ENCODE data around the gene LTBP2.

LTBP2 gene

DNA sequence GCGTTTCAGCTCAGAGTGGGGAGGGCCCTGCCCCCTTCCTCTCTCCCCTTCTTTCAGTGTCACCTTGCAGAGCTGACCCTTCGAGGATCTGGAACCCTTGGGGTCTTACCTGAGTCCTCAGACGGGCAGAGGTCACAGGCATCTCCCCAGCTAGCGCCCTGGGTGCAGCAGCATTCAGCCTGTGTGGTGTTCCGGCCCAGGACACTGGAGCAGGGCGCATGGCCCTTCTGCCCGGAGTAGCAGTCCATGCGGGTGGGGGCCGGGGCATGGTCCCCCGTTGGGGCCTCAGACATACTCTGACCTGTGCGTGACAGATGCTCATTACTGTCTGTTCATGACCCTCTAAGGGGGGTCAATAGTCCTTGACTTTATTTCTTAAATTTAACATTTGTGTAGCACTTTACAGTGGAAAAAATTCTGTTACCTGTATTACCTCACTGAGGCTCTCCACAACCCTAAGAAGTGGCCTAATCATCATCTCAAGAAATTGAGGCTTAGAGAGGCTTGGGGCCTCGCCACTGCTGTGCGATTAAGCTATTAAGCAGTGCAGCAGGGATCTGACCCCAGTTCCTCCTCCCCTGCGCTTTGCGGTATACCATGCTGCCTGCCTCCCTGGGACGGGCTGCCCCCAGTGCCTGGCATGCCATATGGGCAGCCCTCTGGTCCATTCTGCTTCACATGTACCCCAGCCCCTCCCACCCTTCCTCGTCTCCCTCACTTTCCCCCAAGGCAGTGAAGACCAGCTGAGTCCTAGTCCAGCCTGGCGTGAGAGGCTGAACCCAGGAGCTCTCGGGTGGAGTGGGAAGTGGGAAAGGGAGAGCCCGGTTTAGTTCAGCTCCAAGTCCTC lies 106.9 kb downstream of the LTBP2 start:
- no peak overlapping the region for H3K4me3 ChIP-seq

DNA sequence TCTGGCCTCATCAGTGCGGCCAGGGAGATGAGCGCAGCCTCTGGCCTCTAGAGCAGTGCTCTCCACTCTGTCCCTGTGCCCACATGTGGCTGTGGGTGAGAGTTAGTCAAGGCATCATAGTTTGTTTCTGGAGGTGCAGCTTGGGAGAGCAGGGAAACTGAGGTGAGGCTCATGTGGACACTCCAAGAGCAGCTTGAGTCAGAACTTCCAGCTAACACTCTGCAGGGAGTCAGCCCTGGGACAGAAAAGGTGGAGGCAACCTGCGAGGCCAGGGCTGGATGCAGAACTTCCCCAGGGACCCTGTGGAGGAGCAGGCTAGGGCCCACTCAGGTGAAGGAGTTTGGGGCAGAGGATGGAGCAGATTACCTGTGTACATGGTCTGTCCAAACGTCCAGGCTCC lies 107.6 kb downstream of the LTBP2 start:
- Histone ChIP-seq H3K27ac (no peak overlapping the region), H3K4me3 (no peak overlapping the region)

More for the DNA sequence above, 106.9 kb downstream of the LTBP2 start:
- H3K27ac ChIP-seq = no peak overlapping the region

DNA sequence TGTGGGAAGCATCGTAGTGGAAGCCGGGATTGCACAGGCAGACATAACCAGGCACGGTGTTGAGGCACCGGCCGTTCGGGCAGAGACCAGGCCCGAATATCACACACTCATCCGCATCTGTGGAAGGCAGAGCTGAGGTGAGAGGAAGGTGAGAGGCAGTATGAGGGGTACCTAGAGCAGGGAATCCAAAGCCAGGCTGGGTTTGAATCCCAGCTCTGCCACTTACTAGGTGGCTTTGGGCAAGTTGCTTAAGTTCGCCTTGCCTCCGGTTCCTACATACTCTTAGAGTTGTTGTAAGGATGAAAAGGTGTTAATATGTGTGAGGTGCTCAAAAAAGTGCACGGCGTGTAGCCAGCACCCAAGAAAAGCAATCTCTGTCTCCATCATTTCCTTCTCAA lies 108.1 kb downstream of the LTBP2 start:
- H3K27ac ChIP-seq = no peak overlapping the region

DNA sequence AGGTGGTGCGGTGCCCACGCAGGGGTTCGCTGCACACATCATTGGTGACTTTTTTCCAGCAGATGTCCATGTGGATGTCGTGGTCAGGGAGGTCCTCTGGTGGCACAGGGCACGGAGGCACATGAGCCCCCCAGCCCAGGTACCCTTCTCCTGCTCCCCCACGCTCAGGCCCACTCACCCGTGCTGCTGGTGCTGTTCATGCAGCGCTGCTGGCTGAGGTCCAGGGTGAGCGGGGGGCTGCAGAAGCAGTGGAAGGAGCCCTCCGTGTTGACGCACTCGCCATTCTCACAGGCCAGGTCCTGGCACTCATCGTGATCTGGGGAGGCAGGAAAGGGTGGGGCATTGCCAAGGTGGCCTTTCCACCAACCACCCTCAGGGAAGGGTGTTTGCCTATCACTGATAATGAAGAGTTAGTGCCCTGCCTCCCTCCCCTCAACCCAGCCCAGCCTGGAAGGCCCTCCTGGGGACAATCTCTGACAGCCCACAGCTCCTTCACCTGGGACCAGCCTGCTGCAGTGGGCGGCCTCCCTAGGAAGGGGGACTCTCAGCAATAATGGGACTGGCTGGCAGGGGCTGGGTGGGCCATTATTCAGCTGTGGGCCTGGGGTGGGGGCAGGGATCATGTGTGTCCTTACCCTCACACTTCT lies 108.6 kb downstream of the LTBP2 start:
- Histone ChIP-seq H3K4me3 (no peak overlapping the region), H3K27ac (no peak overlapping the region)

More for the DNA sequence above, 108.1 kb downstream of the LTBP2 start:
- H3K4me3 ChIP-seq = no peak overlapping the region

DNA sequence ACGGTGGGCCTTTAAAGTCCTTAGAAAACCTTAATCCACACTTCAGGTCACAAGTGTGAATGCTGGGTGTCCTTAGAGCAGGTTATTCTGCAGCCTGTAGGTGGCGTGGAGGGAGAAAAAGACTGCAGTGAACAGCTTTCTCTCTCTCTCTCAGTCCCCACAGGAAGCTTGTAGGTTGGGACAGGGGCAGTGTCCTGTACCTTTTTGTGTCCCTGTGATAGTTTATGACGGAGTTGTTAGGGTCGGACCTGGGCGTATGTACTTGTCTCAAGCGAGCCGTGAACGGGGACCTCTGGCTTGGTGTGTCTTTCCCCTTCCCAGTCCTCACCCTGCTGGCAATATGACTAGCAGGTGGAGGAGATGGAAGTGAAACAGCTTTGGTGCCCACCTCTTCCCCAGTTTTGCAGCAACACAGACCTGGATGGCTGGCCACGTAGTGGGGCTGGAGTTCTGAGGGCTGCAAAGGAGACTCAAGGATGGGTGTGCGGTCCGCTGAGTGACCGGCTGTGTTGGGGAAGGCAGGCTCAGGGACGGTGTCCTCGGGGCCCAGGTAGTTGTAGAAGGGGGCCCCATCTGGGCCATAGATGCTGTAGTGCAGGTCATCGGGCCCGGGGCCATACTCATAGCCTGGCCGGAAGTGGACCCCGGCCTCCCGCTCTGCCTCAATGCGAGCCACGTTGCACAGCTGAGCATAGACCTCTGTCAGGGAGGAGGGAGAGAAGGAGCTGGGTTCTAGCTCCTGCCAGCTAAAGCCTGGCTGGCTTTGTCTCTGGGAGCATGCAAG lies 109.6 kb downstream of the LTBP2 start:
- Histone ChIP-seq H3K27ac (no peak overlapping the region), H3K4me3 (no peak overlapping the region)

DNA sequence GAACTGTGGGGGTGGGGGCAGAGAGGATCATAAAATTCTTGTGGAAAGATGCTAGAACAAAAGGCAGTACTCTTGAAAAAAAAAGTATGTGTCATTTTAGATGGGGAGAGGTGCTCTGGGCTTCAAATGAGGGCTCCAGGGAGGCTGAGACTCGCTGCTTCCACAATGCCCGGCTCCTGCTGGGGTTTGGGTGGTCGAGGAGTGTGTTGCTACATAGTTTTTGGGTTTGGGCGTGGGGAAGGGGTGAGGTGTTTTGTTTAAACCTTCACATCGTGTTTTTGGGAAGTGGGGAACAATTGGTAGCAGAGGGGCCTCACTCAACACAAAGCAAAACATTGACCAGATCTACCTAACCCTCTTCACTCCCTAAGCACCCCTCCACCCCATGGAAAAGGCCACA lies 110.3 kb downstream of the LTBP2 start:
- no peak overlapping the region for H3K27ac ChIP-seq

DNA sequence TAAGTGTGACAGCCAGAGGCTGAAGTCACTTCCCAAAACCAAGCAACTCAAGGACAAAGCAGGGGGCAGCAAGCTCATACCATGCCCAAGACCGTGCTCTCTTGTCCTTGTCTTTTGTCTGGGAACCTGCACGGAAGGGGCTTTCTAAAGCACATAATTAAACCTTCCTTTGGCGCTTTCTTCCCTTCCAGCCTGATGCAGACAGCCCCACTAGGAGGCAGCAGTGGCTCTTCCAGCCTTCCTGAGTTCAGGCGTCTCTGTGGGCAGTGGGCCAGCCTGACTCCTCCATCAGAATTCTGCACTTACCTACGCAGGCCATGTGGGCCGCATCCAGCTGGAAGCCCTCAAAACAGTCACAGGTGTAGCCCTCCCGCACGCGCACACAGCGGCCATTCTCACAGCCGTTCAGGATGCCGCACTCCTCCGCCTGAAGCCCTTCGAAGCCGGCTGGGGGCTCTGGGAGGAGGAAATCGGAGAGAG lies 110.9 kb downstream of the LTBP2 start:
- peak overlapping the region in 1 of 21 experiments; percentile 24 for H3K27ac ChIP-seq
- no peak overlapping the region for H3K4me3 ChIP-seq

More for the DNA sequence above, 110.3 kb downstream of the LTBP2 start:
- H3K4me3 ChIP-seq = no peak overlapping the region

DNA sequence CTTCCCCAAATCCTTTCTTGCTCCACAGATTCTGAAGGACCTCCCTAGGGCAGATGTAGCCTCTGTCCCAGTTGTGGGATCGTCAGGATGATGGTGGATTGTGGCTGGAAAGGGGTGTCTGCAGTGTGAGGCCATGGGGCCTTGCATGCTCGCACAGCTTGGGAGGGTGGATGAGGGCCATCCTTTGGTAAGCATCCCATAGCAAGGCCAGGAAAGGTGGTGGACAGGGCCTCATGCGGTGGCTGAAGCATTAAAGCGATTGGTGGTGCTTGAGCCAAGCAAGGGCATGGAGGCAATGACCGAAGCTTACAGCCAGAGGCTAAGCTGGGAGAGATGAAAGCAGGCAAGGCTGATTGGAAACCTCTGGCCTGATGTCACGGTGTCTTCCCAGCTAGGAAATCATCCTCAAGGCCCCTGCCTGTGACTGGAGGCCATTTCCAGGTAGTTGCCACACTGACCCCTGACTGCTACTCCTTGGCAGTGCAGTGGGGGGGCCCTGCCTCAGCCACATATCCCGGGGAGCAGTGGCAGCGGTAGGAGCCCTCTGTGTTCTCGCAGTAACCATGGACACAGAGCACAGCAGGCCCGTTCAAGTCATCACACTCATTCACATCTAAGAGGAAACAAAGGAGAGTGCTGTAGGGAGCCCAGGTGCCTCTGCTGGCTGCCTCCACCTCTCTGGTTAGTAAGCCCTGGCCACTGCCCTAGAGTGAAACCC lies 111.5 kb downstream of the LTBP2 start:
- H3K4me3 ChIP-seq = no peak overlapping the region
- peak overlapping the region in 1 of 21 experiments; percentile 24 for H3K27ac ChIP-seq

DNA sequence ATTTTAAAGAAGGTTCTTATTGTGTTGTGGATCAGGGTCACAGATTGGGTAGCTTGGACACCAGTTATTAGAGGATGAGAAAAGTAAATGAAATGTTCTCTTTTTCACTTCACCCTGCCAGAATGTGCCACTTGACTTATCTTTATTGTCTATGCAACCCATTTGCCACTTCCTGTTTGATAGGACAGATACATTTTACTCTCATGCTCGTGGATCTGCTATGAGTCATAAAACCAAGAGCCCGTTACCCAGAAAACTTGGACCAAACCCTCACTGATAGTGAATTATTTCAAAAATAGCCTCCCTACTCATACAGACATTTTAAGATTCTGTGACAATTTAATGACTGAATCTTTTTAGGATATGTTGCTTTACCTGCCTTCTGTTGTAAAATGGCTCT lies 116.7 kb downstream of the LTBP2 start:
- H3K27ac ChIP-seq = peak overlapping the region in 2 of 21 experiments; percentile 1 to 37
- no peak overlapping the region for H3K4me3 ChIP-seq

DNA sequence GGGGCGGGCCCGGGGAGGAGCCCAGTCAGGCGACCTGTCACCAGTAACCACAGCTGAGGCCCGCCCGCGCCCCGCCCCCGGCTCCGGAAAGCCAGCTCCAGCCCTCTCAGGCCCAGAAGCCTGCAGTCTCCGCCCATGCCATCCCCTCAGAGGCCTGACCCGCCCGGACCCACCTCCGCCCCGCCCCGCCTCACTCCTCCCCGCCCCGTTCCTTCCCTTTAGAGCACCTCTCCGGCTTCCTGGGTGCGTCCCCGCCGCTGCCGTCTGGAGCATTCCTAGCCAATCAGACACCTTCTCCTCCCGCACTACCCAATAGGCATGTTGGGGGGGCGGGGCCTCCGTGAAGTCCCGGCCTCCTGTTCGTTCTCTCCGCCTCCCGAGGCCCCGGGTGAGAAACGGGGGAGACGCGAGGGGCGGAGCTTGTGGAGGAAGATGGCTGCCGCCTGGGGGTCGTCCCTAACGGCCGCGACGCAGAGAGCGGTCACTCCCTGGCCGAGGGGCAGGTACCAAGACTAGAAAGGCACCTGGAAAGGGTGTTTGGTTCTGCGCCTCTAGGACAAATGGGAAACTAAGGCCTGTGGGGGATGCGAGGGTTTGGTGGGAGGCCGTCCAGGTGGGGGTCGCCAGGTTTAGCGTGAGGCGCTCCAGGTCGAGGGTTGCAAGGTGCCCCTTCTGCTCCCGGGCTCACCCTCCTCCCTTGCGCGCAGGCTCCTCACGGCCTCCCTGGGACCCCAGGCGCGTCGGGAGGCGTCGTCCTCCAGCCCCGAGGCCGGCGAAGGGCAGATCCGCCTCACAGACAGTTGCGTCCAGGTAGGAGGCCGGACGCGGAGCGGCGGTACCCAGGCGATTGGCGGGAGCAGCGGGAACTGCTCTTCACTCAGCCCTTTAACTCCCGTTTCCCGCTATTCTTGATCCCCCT lies 118.4 kb downstream of the LTBP2 start, which contains the start of gene ISCA2:
Gene ISCA2, plus strand, starts transcription at position 423 of the 919 bp plus-strand sequence. Its CDS starts 10 bp downstream, at position 433.
- peak within 1 kb of the TSS; percentile 59 to 97 (median 92) for H3K4me3 ChIP-seq
- peak within 1 kb of the TSS; percentile 82 to 95 (median 92) for H3K27ac ChIP-seq

DNA sequence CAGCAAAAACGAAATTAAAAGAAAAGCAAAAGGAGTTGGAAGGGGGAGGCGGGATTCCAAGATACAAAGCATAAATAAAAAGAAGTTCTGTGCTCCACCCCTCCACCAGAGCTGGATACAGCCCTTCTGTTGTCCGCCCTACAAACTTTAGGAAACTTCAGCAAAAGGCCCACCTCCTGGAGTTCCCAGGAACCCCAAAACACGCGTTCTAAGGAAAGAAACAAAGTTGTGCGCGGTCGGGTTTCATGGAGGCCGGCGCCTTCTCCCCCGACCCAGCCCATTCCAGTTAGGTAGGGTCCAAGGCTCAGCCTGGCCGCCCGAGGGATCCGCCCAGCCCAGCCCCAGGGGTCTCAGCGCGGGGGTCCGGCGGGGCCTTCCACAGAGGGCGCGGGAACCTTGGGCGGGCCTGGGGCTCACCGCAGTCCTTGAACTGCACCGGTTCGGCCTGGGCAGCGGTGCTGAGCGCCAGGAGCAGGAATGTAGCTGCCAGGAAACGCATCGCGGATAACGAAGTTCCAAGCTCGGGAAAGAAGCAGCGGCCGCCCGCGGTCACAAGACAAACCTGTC lies 119.2 kb downstream of the LTBP2 start, which contains the start of gene NPC2:
Gene NPC2, minus strand, starts transcription at position 530 of the 567 bp plus-strand sequence. Its CDS starts 31 bp downstream, at position 499.
- Histone ChIP-seq H3K4me3 (peak within 1 kb of the TSS; percentile 59 to 97 (median 92)), H3K27ac (peak within 1 kb of the TSS; percentile 82 to 95 (median 92))

DNA sequence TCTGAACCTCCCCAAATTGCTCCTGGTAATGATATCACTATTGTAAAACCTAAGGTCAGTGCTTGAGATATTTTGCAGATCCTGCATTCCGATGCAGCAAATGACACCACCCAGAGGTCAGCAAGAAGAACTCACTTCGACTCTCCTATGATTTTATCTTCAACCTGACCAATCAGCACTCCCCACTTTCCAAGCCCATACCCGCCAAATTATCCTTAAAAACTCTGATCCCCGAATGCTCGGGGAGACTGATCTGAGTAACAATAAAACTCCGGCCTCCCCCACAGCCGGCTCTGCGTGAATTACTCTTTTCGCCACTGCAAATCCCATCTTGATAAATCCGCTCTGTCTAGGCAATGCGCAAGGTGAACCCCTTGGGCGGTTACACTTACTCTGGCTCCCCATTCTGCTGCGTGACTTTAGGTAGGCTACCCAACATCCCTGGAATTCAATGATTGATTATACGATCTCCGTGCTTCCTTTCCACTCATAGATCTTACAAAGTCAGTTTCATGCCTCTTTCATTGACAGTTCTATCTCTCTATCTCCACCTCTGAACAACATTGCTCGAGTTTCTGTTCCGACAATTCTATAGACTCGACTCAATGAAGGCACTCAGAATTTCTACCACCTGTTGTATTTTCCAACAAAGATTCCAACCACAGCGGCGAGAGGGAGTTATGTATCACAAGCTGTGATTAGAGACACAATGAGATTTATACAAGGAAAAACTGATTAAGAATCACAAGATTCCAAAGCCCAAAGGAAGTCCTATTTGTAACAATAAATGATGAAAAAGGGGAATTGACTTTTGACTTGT lies 119.9 kb downstream of the LTBP2 start:
- peak overlapping the region in 19 of 21 experiments; percentile 72 to 95 (median 92) for H3K27ac ChIP-seq
- peak overlapping the region; percentile 59 to 97 (median 84) for H3K4me3 ChIP-seq

DNA sequence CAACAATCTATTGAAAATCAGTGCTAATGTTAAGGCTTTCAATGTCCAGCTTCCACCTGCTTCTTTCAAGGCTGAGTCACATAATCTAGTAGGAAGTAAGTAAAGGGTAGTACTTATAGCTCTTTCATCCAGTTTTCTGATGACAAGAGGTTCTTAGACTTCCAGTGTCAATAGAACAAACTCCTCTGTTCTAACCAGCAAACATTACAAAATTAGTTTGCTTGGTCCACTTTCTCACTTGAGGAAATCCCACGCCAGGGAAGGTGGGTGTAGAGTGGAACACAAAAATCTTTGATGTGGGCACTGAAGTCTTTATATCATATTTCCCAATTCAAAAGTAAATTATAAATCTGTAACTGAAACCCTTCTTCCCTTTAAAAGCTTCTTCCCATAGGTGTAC lies 121.6 kb downstream of the LTBP2 start:
- Histone ChIP-seq H3K27ac (no peak overlapping the region), H3K4me3 (no peak overlapping the region)

DNA sequence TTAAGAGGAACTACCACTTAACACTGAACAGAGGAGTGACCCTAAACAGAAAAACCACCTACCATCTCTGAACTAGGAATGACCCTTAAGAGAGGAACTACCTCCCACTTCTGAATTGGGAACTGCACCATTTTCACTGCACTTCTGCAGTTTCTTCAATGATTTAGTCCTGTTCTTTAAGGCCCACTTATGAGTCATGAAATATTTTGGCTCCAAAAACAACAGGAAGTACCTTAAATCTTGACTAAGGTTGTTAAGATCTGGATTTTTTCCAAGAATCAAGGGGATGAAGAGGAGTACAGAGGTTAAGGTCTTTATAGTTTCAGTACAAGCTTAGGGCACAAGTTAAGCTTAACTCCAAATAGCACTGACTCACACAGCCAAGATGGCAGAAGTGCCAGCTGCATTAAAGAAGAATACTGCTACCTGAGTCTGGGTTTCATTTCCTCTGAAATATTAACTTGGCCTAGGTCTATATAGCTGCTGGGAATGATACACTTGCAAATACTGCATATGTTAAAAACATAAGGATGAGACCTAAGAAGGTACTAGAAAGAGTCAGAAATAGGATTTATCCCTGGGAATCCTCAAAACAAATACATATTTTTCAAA lies 123.1 kb downstream of the LTBP2 start:
- Histone ChIP-seq H3K4me3 (no peak overlapping the region), H3K27ac (no peak overlapping the region)

DNA sequence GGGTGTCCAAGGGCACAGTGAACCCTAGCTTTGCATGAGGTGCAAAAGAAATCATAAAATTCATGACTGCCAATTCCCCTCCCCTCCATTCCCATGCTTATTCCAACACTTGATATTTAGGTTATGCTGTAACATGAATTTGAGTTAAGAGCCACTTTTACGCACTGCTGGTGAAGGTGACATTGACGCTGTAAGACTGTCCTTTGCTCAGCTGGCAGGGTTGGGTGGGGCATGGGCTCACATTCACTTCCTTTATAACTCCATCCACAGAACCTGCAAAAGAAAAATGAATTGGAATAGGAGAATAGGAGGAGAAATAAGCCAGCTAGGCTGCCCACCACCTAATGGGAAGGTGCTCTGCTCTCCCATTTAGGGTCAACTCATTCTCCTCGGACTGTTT lies 125.9 kb downstream of the LTBP2 start:
- Histone ChIP-seq H3K4me3 (no peak overlapping the region), H3K27ac (no peak overlapping the region)

DNA sequence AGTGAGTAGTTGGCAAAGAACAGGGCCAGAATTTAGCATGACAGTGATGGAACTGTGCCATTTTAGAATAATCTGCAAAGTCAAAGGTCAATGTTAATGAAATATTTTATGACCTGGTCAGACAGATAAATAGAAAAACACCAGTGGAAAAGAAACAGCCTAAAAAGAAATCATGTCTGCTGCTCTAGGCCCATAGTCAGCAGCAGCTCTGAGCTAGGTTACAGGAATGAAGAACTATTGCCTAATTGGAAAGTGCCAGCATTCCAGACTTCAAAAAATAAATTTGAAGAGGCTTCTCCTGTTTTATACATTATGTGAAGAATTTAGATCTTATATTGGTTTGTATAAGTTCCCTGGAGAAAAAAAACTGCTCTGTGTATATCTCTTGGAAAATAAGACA lies 128.7 kb downstream of the LTBP2 start:
- Histone ChIP-seq H3K4me3 (no peak overlapping the region), H3K27ac (no peak overlapping the region)

DNA sequence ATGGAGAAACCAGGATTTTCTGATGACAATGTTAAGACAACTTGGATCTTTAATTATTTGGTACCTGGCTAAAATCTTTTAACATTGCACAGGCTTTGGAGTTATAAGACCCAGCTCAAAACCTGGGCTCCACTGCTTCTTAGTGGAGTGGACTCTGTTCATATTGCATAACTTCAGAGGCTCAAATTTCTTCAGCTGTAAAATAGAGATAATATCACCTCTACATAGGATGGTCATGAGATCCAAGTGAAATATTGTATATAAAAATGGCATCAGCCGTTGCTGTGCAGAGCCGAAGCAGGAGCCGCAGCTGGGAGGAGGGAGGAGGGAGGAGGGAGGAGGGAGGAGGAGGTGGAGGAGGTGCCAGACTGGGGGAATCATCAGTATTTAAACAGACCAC lies 129.5 kb downstream of the LTBP2 start:
- Histone ChIP-seq H3K27ac (no peak overlapping the region), H3K4me3 (no peak overlapping the region)

Measured in skin epidermis (tissue), 12 donors.